ENCODE measurements around the gene WWOX. TPM values are rescaled to one million over a fixed set of nuclear protein-coding genes. Genes with fewer than 3 reads are reported as not detected.
A peak's percentile ranks its signal among the peaks of the same experiment; 100 is the strongest.

Gene WWOX
- total and polyA plus RNA-seq, 2 of the 13 experiments (the other 11 are each of a cell fraction or from before 2014, with no cell fraction given) = 9.1 to 37.4 TPM

- TF ChIP-seq ZNF264 (CRISPR knock-in tag; IDR thresholded peaks at IDR 0.05) (peak; percentile 27; the same call in 1 of the 2 replicates), SOX13 (IDR thresholded peaks at IDR 0.05) (no peak), SOX13 (CRISPR knock-in tag; conservative IDR thresholded peaks at IDR 0.05 in 1 of 2, IDR thresholded peaks at IDR 0.05 in 1 of 2) (peak in 1 of 2 experiments; percentile 59; a peak in 2 of 4 replicates), ZNF280B (CRISPR knock-in tag; IDR thresholded peaks at IDR 0.05; ENCODE audit: borderline replicate concordance) (peak; percentile 96), ZNF788 (CRISPR knock-in tag; IDR thresholded peaks at IDR 0.05; ENCODE audit: borderline replicate concordance) (peak; percentile 97), NFAT5 (CRISPR knock-in tag; IDR thresholded peaks at IDR 0.05) (no peak), GABPB1 (CRISPR knock-in tag; IDR thresholded peaks at IDR 0.05) (peak; percentile 92), THAP9 (CRISPR knock-in tag; IDR thresholded peaks at IDR 0.05; ENCODE audit: borderline replicate concordance) (peak; percentile 94), ZNF160 (CRISPR knock-in tag; IDR thresholded peaks at IDR 0.05) (peak; percentile 90), ZNF253 (CRISPR knock-in tag; IDR thresholded peaks at IDR 0.05; ENCODE audit: borderline replicate concordance) (0 out of 2 replicates have a peak, but pooled peaks have one; percentile 87), MEF2D (CRISPR knock-in tag; IDR thresholded peaks at IDR 0.05) (peak; percentile 87), SOX6 (IDR thresholded peaks at IDR 0.05) (no peak), SOX6 (CRISPR knock-in tag; IDR thresholded peaks at IDR 0.05) (peak; percentile 84), RBM39 (IDR thresholded peaks at IDR 0.05; ENCODE audit: low read depth, low read length, poor library complexity, severe bottlenecking) (peak; percentile 71), ZNF337 (CRISPR knock-in tag; IDR thresholded peaks at IDR 0.05; ENCODE audit: borderline replicate concordance, low read depth) (peak; percentile 75; the same call in 1 of the 2 replicates), DNMT1 (CRISPR knock-in tag; IDR thresholded peaks at IDR 0.05) (peak; percentile 66; the same call in 1 of the 2 replicates), ZNF747 (CRISPR knock-in tag; IDR thresholded peaks at IDR 0.05; ENCODE audit: borderline replicate concordance) (peak; percentile 59)
Observed at GRCh38 chr16:78099271-78100111, at the start of gene WWOX (continued).
